VCaP (cell line): ENCODE results near the gene GXYLT1.

Experiments
- H3K27ac ChIP-seq: fragments of 450-650 bp; 2 replicates; pipeline ENCODE4 v1.5.1; 2017
- CTCF ChIP-seq: fragments of 450-650 bp; conservative IDR thresholded peaks from 2 replicates; pipeline ENCODE4 v1.5.1; 2017; ENCODE audit warnings: mild to moderate bottlenecking, moderate library complexity

Gene GXYLT1

GRCh38 chr12:42180990-42181596 lies 36.4 kb upstream of the GXYLT1 start:
- TF ChIP-seq CTCF = no peak
- H3K27ac ChIP-seq = no peak overlapping the region

GRCh38 chr12:42178101-42178500 lies 33.4 kb upstream of the GXYLT1 start:
- no peak for TF ChIP-seq CTCF

GRCh38 chr12:42174978-42175377 lies 30.3 kb upstream of the GXYLT1 start:
- no peak overlapping the region for H3K27ac ChIP-seq

More at GRCh38 chr12:42178101-42178500, 33.4 kb upstream of the GXYLT1 start:
- no peak overlapping the region for H3K27ac ChIP-seq

GRCh38 chr12:42173961-42174521 lies 29.4 kb upstream of the GXYLT1 start:
- no peak for TF ChIP-seq CTCF
- H3K27ac ChIP-seq = no peak overlapping the region

More at GRCh38 chr12:42174978-42175377, 30.3 kb upstream of the GXYLT1 start:
- TF ChIP-seq CTCF = no peak

GRCh38 chr12:42172441-42173210 lies 28.0 kb upstream of the GXYLT1 start:
- no peak overlapping the region for H3K27ac ChIP-seq
- TF ChIP-seq CTCF = no peak

- TF ChIP-seq CTCF = no peak
These were observed 23.0 kb upstream of the GXYLT1 start for GRCh38 chr12:42167711-42168110.

GRCh38 chr12:42166501-42166900 lies 21.8 kb upstream of the GXYLT1 start:
- TF ChIP-seq CTCF = no peak
- H3K27ac ChIP-seq = no peak overlapping the region

More at GRCh38 chr12:42167711-42168110, 23.0 kb upstream of the GXYLT1 start:
- no peak overlapping the region for H3K27ac ChIP-seq
